GM12878 (cell line): ENCODE results near the gene RGS19. TPM values are rescaled to one million over a fixed set of nuclear protein-coding genes. Genes with fewer than 3 reads are reported as not detected.

Source experiments
- CREM ChIP-seq: IDR thresholded peaks from 2 replicates; pipeline ENCODE4 v1.6.1; 2014; ENCODE audit warnings: antibody characterized with exemption, low read depth
- DPF2 ChIP-seq: fragments of 450-650 bp; IDR thresholded peaks from 2 replicates; pipeline ENCODE4 v1.6.1; 2017; ENCODE audit warnings: mild to moderate bottlenecking
- E2F4 ChIP-seq: IDR thresholded peaks from 2 replicates; pipeline ENCODE4 v1.6.1; 2012; ENCODE audit warnings: low read depth, low read length, improper control_type of control experiment
- EED ChIP-seq: sonication (generic); IDR thresholded peaks from 2 replicates; pipeline ENCODE4 v1.6.1; 2016; ENCODE audit warnings: antibody characterized with exemption, low read depth
- EGR1 ChIP-seq, 2 experiments: IDR thresholded peaks; 1 replicate in 1 of 2; 2 replicates in 1 of 2; pipeline ENCODE4 v1.6.1; 2011 to 2012; ENCODE audit warnings: low read depth in 2 of 2, low read length in 2 of 2, borderline replicate concordance in 1 of 2, mild to moderate bottlenecking in 1 of 2, moderate library complexity in 1 of 2
- GATAD2B ChIP-seq: fragments of 450-650 bp; conservative IDR thresholded peaks from 2 replicates; pipeline ENCODE4 v1.6.1; 2017; ENCODE audit warnings: low read depth, mild to moderate bottlenecking, moderate library complexity
- HDAC2 ChIP-seq: fragments of 200-600 bp; sonication (generic); IDR thresholded peaks from 2 replicates; pipeline ENCODE4 v1.6.1; 2017
- HDGF ChIP-seq: fragments of 450-650 bp; IDR thresholded peaks from 2 replicates; pipeline ENCODE4 v1.6.1; 2016; ENCODE audit warnings: antibody characterized with exemption
- MEF2A ChIP-seq: IDR thresholded peaks from 2 replicates; pipeline ENCODE4 v1.6.1; 2011; ENCODE audit warnings: low read depth, mild to moderate bottlenecking, low read length, moderate library complexity; ENCODE audit not compliant: insufficient read depth
- MEF2B ChIP-seq: fragments of 450-650 bp; IDR thresholded peaks from 2 replicates; pipeline ENCODE4 v1.6.1; 2018; ENCODE audit warnings: mild to moderate bottlenecking, moderate library complexity; ENCODE audit not compliant: partially characterized antibody, poor library complexity, severe bottlenecking
- MTA2 ChIP-seq: fragments of 450-650 bp; IDR thresholded peaks from 2 replicates; pipeline ENCODE4 v1.6.1; 2016; ENCODE audit warnings: low read depth, mild to moderate bottlenecking, moderate library complexity
- MXI1 ChIP-seq: fragments of 150-350 bp; IDR thresholded peaks from 2 replicates; pipeline ENCODE4 v1.6.1; 2011; ENCODE audit warnings: low read depth, mild to moderate bottlenecking, inconsistent platforms, low read length, improper control_type of control experiment
- NR2C1 ChIP-seq: fragments of 450-650 bp; IDR thresholded peaks from 2 replicates; pipeline ENCODE4 v1.6.1; 2017; ENCODE audit warnings: antibody characterized with exemption, mild to moderate bottlenecking, moderate library complexity
- NR2F1 ChIP-seq: fragments of 450-650 bp; conservative IDR thresholded peaks from 2 replicates; pipeline ENCODE4 v1.6.1; 2017; ENCODE audit warnings: mild to moderate bottlenecking
- PBX3 ChIP-seq: IDR thresholded peaks from 2 replicates; pipeline ENCODE4 v1.6.1; 2011; ENCODE audit warnings: mild to moderate bottlenecking, low read depth, low read length, moderate library complexity; ENCODE audit not compliant: insufficient replicate concordance
- SMARCA5 ChIP-seq: fragments of 450-650 bp; IDR thresholded peaks from 2 replicates; pipeline ENCODE4 v1.6.1; 2017; ENCODE audit warnings: mild to moderate bottlenecking
- TCF3 ChIP-seq: IDR thresholded peaks from 2 replicates; pipeline ENCODE4 v1.6.1; 2012; ENCODE audit warnings: low read depth, mild to moderate bottlenecking, low read length, borderline replicate concordance; ENCODE audit not compliant: insufficient read depth
- ZNF217 ChIP-seq: fragments of 450-650 bp; IDR thresholded peaks from 2 replicates; pipeline ENCODE4 v1.6.1; 2017; ENCODE audit warnings: antibody characterized with exemption, mild to moderate bottlenecking
- ZNF622 ChIP-seq: fragments of 450-650 bp; IDR thresholded peaks from 2 replicates; pipeline ENCODE4 v1.6.1; 2017; ENCODE audit warnings: mild to moderate bottlenecking, inconsistent platforms
- ZZZ3 ChIP-seq: IDR thresholded peaks from 2 replicates; pipeline ENCODE4 v1.6.1; 2011; ENCODE audit warnings: low read depth; ENCODE audit not compliant: control insufficient read depth, insufficient read length
- polyA plus RNA-seq, 11 experiments: library from polyadenylated mRNA; depleted of rRNA in 4 of 11; unstranded in 6 of 11; stranded (reverse) in 5 of 11; fragments of >200 nt; fragmentation: Nextera tagmentation in 4 of 11; fragmentation: Illumina TruSeq in 1 of 11; extraction: Ambion mirVana in 4 of 11; extraction: Trizol in 1 of 11; gene quantifications; 1 replicate in 1 of 11; 2 replicates in 10 of 11; pipeline versions ENCODE4 v1.2.1 to v1.2.3, GENCODE V29; 2011 to 2016; ENCODE audit warnings: inconsistent platforms in 2 of 11, missing spikeins in 2 of 11, low read depth in 1 of 11
- total RNA-seq, 4 experiments: library from RNA; depleted of rRNA in 3 of 4; stranded (reverse); fragments of >200 nt in 3 of 4; fragmentation: Illumina TruSeq in 1 of 4; extraction: Trizol in 1 of 4; gene quantifications; 2 replicates each; pipeline versions ENCODE4 v1.2.1 to v1.2.3, GENCODE V29; 2013 to 2021
- TF ChIP-seq, protein P1 (sequence below), 3 experiments: IDR thresholded peaks in 2 of 3; conservative IDR thresholded peaks in 1 of 3; 2 replicates each; pipeline ENCODE4 v1.5.1; 2011; ENCODE audit warnings: low read depth in 3 of 3, low read length in 3 of 3, mild to moderate bottlenecking in 3 of 3, control low read depth in 2 of 3, moderate library complexity in 2 of 3, inconsistent platforms in 1 of 3, mixed read lengths in 1 of 3; ENCODE audit not compliant: control insufficient read depth in 2 of 3, insufficient read depth in 1 of 3; ENCODE audit errors: extremely low read depth in 1 of 3
- TF ChIP-seq, protein P2 (sequence below): fragments of 450-650 bp; IDR thresholded peaks from 2 replicates; pipeline ENCODE4 v1.6.1; 2016; ENCODE audit warnings: mild to moderate bottlenecking

The RGS19 gene
- total and polyA plus RNA-seq, 10 of the 15 experiments (the other 5 are each of a cell fraction or from before 2014, with no cell fraction given): 0.82 to 62.4 (median 39.8) TPM

DNA sequence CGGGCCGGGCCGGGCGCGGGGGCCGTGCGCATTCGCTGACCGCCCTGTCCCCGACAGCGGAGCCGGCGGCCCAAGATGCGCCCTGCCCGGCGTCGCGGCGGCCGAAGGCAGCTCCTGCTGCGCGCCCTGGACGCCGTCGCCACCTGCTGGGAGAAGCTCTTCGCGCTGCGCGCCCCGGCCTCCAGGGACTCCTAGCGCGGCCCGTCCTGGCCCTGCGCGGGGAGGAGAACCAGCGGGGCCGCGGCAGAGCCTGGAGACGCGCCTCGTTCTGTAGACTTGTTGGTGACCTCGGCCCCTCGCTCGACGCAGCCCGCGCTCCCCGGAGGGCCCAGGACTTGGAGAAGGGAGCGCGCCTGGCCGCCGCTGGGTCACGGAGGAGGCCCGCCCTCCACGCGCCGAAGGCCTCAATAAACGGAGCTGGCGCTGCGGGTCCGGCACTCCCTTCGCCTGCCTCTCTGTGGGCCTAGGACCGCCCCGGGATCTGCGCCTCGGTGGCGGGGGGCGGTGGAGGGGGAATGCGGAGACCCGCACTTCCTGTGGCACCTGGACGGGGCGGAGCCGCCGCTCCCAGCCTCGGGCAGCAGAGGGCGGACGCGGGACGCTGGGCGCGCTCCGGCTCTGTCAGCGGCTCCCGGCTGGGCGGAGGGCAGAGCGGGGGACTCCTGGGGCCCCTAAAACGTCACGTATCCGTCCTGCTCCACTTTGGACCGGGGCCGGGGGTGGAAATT lies 40.6 kb downstream of the RGS19 start (continued):
- TF ChIP-seq CREM (0 out of 2 replicates have a peak, but pooled peaks have one; percentile 7), ZNF622 (no peak), EGR1 (IDR thresholded peaks at IDR 0.05; ENCODE audit: borderline replicate concordance in 1 of 2, low read depth in 2 of 2, low read length in 2 of 2) (0 out of 3 replicates have a peak, but pooled peaks of 1 of the 2 experiments have one; percentile 18), PBX3 (no peak), NR2C1 (0 out of 2 replicates have a peak, but pooled peaks have one; percentile 20), ZZZ3 (no peak), EED (no peak), DPF2 (peak; percentile 86), SMARCA5 (peak; percentile 94), MXI1 (no peak; the same call in 1 of the 2 replicates), TCF3 (0 out of 2 replicates have a peak, but pooled peaks have one; percentile 63), HDGF (peak; percentile 37; the same call in 1 of the 2 replicates), MEF2A (0 out of 2 replicates have a peak, but pooled peaks have one; percentile 38), GATAD2B (peak; percentile 88), MEF2B (peak; percentile 85), ZNF217 (peak; percentile 40; the same call in 1 of the 2 replicates), E2F4 (no peak), NR2F1 (peak; percentile 57; the same call in 1 of the 2 replicates), HDAC2 (peak; percentile 90; the same call in 1 of the 2 replicates), MTA2 (0 out of 2 replicates have a peak, but pooled peaks have one; percentile 28)
- TF ChIP-seq, protein P1, sequence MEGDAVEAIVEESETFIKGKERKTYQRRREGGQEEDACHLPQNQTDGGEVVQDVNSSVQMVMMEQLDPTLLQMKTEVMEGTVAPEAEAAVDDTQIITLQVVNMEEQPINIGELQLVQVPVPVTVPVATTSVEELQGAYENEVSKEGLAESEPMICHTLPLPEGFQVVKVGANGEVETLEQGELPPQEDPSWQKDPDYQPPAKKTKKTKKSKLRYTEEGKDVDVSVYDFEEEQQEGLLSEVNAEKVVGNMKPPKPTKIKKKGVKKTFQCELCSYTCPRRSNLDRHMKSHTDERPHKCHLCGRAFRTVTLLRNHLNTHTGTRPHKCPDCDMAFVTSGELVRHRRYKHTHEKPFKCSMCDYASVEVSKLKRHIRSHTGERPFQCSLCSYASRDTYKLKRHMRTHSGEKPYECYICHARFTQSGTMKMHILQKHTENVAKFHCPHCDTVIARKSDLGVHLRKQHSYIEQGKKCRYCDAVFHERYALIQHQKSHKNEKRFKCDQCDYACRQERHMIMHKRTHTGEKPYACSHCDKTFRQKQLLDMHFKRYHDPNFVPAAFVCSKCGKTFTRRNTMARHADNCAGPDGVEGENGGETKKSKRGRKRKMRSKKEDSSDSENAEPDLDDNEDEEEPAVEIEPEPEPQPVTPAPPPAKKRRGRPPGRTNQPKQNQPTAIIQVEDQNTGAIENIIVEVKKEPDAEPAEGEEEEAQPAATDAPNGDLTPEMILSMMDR (IDR thresholded peaks at IDR 0.05 in 2 of 3, conservative IDR thresholded peaks at IDR 0.05 in 1 of 3; ENCODE audit: control insufficient read depth in 2 of 3, extremely low read depth in 1 of 3, insufficient read depth in 1 of 3, low read depth in 3 of 3, low read length in 3 of 3): peak; percentile 65 to 85 (median 82)
- TF ChIP-seq, protein P2, sequence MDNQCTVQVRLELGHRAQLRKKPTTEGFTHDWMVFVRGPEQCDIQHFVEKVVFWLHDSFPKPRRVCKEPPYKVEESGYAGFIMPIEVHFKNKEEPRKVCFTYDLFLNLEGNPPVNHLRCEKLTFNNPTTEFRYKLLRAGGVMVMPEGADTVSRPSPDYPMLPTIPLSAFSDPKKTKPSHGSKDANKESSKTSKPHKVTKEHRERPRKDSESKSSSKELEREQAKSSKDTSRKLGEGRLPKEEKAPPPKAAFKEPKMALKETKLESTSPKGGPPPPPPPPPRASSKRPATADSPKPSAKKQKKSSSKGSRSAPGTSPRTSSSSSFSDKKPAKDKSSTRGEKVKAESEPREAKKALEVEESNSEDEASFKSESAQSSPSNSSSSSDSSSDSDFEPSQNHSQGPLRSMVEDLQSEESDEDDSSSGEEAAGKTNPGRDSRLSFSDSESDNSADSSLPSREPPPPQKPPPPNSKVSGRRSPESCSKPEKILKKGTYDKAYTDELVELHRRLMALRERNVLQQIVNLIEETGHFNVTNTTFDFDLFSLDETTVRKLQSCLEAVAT: 0 out of 2 replicates have a peak, but pooled peaks have one; percentile 52
